HG03521 (cell line): ENCODE measurements around the gene MLH3.

Source experiments
- ATAC-seq: cut with Tn5 transposase; IDR thresholded peaks from one replicate; pipeline ENCODE4 v1.9.1; 2021; ENCODE audit warnings: mild to moderate bottlenecking, moderate library complexity; ENCODE audit not compliant: unreplicated experiment

The MLH3 gene

GRCh38 chr14:75050852-75051555 is at the start of gene MLH3:
MLH3 (minus strand) TSS chr14:75051467; CDS start chr14:75049655, 1,812 bp downstream.
- peak; percentile 68 for ATAC-seq

- ATAC-seq = no peak
These were observed 47.4 kb upstream of the MLH3 start for GRCh38 chr14:75098682-75099081.

GRCh38 chr14:75098212-75098611 is 46.9 kb upstream of the MLH3 start:
- ATAC-seq = no peak

GRCh38 chr14:75096959-75097358 is 45.7 kb upstream of the MLH3 start:
- ATAC-seq = no peak

- ATAC-seq = no peak
These were observed 44.4 kb upstream of the MLH3 start for GRCh38 chr14:75095690-75096089.

- no peak for ATAC-seq
These were observed 43.6 kb upstream of the MLH3 start for GRCh38 chr14:75094896-75095295.

GRCh38 chr14:75092698-75093097 is 41.4 kb upstream of the MLH3 start:
- ATAC-seq = no peak

GRCh38 chr14:75091251-75091650 is 40.0 kb upstream of the MLH3 start:
- no peak for ATAC-seq

GRCh38 chr14:75090353-75090752 is 39.1 kb upstream of the MLH3 start:
- no peak for ATAC-seq

- no peak for ATAC-seq
These were observed 37.5 kb upstream of the MLH3 start for GRCh38 chr14:75088566-75089373.

GRCh38 chr14:75088153-75088552 is 36.9 kb upstream of the MLH3 start:
- no peak for ATAC-seq

- ATAC-seq = no peak
These were observed 33.2 kb upstream of the MLH3 start for GRCh38 chr14:75084513-75084912.

GRCh38 chr14:75083271-75083670 is 32.0 kb upstream of the MLH3 start:
- no peak for ATAC-seq

- ATAC-seq = no peak
These were observed 30.5 kb upstream of the MLH3 start for GRCh38 chr14:75081660-75082229.

GRCh38 chr14:75079521-75079920 is 28.3 kb upstream of the MLH3 start:
- no peak for ATAC-seq

- ATAC-seq = no peak
These were observed 26.5 kb upstream of the MLH3 start for GRCh38 chr14:75077794-75078193.

- ATAC-seq = no peak
These were observed 19.1 kb upstream of the MLH3 start for GRCh38 chr14:75070383-75070782.

GRCh38 chr14:75069811-75070145 is 18.5 kb upstream of the MLH3 start:
- no peak for ATAC-seq

- peak; percentile 61 for ATAC-seq
These were observed 18.0 kb upstream of the MLH3 start, which contains the start of gene ZC2HC1C for GRCh38 chr14:75069121-75069810. ZC2HC1C (plus strand) TSS chr14:75069641; CDS start chr14:75070574, 933 bp downstream.

- ATAC-seq = no peak
These were observed 17.2 kb upstream of the MLH3 start for GRCh38 chr14:75068294-75069120.
